Natural killer cell (primary cell): ENCODE results near the gene TULP4. TPM values are rescaled to one million over a fixed set of nuclear protein-coding genes. Genes with fewer than 3 reads are reported as not detected.
"Not testable (repeated sequence)": the region's sequence is repeated elsewhere in the genome, so short reads cannot be mapped to it uniquely, and the experiment has no call there.

Source experiments
- ATAC-seq, 3 donors: fragments of 150-1000 bp in 2 of 3; fragments of 200-7000 bp in 1 of 3; cut with Tn5 transposase; 1 replicate in 1 of 3; 2 replicates in 2 of 3; pipeline ENCODE4 v1.10.0; 2021; ENCODE audit warnings: mild to moderate bottlenecking in 2 of 3, moderate library complexity in 2 of 3
- DNase-seq, 2 donors: peaks; one replicate each; pipeline versions ENCODE4 v3.0.0 to v3.0.0-alpha.2; 2013 to 2021; ENCODE audit warnings: mixed read lengths in 1 of 2
- H3K27ac ChIP-seq: one replicate; pipeline ENCODE4 v1.5.1; 2013; ENCODE audit warnings: mild to moderate bottlenecking, low read length
- H3K27me3 ChIP-seq: one replicate; pipeline ENCODE4 v1.6.1; 2013; ENCODE audit warnings: low read length; ENCODE audit not compliant: control insufficient read depth, insufficient read depth
- H3K36me3 ChIP-seq: one replicate; pipeline ENCODE4 v1.6.1; 2013; ENCODE audit warnings: low read length; ENCODE audit not compliant: control insufficient read depth, insufficient read depth
- H3K4me1 ChIP-seq: one replicate; pipeline ENCODE4 v1.6.1; 2013; ENCODE audit warnings: low read length; ENCODE audit not compliant: control insufficient read depth, insufficient read depth
- H3K4me3 ChIP-seq: one replicate; pipeline ENCODE4 v1.5.1; 2013; ENCODE audit warnings: low read length
- H3K9me3 ChIP-seq: one replicate; pipeline ENCODE4 v1.6.1; 2013; ENCODE audit warnings: low read length; ENCODE audit not compliant: control insufficient read depth, insufficient read depth
- H3K27ac Mint-ChIP-seq, 2 donors: one replicate each; pipeline ENCODE4 v1.8.0; 2022; ENCODE audit warnings: mild to moderate bottlenecking in 2 of 2, mixed read lengths in 2 of 2, moderate library complexity in 1 of 2
- H3K27me3 Mint-ChIP-seq, 2 donors: one replicate each; pipeline ENCODE4 v1.8.0; 2022; ENCODE audit warnings: low read depth in 2 of 2, mixed read lengths in 2 of 2
- H3K36me3 Mint-ChIP-seq: one replicate; pipeline ENCODE4 v1.8.0; 2022; ENCODE audit warnings: mixed read lengths
- H3K4me1 Mint-ChIP-seq, 2 donors: one replicate each; pipeline ENCODE4 v1.8.0; 2022; ENCODE audit warnings: mixed read lengths in 2 of 2
- H3K4me3 Mint-ChIP-seq: one replicate; pipeline ENCODE4 v1.8.0; 2022; ENCODE audit warnings: mild to moderate bottlenecking, moderate library complexity, mixed read lengths
- H3K9me3 Mint-ChIP-seq, 2 donors: one replicate each; pipeline ENCODE4 v1.8.0; 2022; ENCODE audit warnings: mixed read lengths in 2 of 2
- WGBS: methylation state at CpG from one replicate; pipeline ENCODE4 v1.1.7; 2013; ENCODE audit warnings: missing lambda C conversion rate; ENCODE audit not compliant: insufficient coverage; 5-methylcytosine and 5-hydroxymethylcytosine counted together
- intact Hi-C: fragments of 100-400 bp; cut with micrococcal nuclease; formaldehyde crosslinking; loops from one replicate; pipeline ENCODE4 v1.14.2; 2022
- total RNA-seq, 4 donors: library from RNA; stranded (reverse); fragments of 120-200 nt in 1 of 4; gene quantifications; one replicate each; pipeline versions ENCODE4 v1.2.3 to v1.2.4, GENCODE V29; 2013 to 2022
- TF ChIP-seq, protein P1 (sequence below): fragments of 200-600 bp; IDR thresholded peaks from one replicate; pipeline ENCODE4 v1.8.0; 2022; ENCODE audit warnings: antibody characterized with exemption

Gene TULP4
- total RNA-seq, 3 donors from 2014 or later (not counting 1 experiment from before 2014, with no cell fraction given) = 75.2 to 89.5 (median 88.3) TPM

DNA sequence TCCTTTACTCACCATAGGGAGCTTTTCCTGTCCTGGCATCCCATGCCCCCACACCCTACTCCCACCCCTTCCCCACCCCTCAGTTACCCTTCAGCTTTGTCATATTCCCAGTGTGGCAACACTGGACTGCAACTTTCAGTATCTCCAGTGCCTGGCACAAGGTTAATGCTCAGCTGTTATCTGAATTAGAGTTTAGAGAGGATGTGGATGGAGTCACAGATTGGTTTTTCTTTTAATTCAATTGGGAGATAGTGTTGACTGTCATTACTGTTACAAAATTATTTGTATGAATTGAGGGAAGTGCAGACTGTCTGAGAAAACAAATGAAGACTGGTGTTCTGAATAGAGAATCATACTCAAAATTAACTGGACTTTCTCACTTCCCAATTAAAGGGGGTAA lies 89.9 kb downstream of the TULP4 start:
- Mint-ChIP-seq H3K4me1 (peaks cover 14 to 17% of the 10 kb centered on the region in 2 donors), H3K27ac (no peak overlapping the region), H3K36me3 (no peaks in the 10 kb centered on the region), H3K9me3 (no peaks in the 10 kb centered on the region), H3K27me3 (no peaks in the 10 kb centered on the region), H3K4me3 (no peak overlapping the region)
- Histone ChIP-seq H3K27ac (no peak overlapping the region), H3K9me3 (no peaks in the 10 kb centered on the region), H3K4me3 (no peak overlapping the region), H3K27me3 (no peaks in the 10 kb centered on the region), H3K4me1 (no peaks in the 10 kb centered on the region), H3K36me3 (no peaks in the 10 kb centered on the region)
- no peak for ATAC-seq
- intact Hi-C loops = no loop called here
- TF ChIP-seq, protein P1, sequence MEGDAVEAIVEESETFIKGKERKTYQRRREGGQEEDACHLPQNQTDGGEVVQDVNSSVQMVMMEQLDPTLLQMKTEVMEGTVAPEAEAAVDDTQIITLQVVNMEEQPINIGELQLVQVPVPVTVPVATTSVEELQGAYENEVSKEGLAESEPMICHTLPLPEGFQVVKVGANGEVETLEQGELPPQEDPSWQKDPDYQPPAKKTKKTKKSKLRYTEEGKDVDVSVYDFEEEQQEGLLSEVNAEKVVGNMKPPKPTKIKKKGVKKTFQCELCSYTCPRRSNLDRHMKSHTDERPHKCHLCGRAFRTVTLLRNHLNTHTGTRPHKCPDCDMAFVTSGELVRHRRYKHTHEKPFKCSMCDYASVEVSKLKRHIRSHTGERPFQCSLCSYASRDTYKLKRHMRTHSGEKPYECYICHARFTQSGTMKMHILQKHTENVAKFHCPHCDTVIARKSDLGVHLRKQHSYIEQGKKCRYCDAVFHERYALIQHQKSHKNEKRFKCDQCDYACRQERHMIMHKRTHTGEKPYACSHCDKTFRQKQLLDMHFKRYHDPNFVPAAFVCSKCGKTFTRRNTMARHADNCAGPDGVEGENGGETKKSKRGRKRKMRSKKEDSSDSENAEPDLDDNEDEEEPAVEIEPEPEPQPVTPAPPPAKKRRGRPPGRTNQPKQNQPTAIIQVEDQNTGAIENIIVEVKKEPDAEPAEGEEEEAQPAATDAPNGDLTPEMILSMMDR = no peak
- DNase-seq = no peak

DNA sequence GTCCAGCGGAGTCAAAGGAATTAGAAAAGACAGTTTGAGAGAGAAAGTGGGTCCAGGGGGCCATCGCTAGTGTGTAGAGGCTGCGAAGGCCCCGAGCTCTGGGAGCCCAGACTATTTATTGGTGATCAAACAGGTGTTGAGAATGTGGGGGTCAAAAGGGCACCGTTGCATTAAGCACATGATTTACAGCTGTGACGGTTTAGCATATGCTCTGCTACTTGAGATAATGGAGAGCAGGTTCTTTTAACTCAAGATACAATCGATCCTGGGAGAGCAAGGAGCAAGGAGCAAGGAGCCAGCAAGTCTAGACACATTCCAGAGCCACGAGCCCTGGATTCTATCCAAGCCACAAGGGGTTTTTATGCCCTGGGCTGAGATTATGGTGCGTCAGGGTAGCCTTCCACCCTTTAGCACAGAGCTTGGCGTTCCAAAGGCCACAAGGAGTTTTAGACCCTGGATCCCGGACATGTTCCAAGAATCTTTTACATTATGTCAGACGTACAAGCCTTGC lies 93.1 kb downstream of the TULP4 start:
- H3K27me3 Mint-ChIP-seq, H3K27me3 ChIP-seq, H3K4me1 ChIP-seq, H3K27ac Mint-ChIP-seq, H3K36me3 ChIP-seq, DNase-seq, H3K4me3 ChIP-seq, H3K9me3 Mint-ChIP-seq, ATAC-seq, H3K9me3 ChIP-seq, H3K36me3 Mint-ChIP-seq, H3K4me3 Mint-ChIP-seq, H3K27ac ChIP-seq, intact Hi-C loops: not testable (repeated sequence)
- 88% methylated on average over 12 of the region's 12 CpGs for WGBS
- peaks cover 12 to 13% of the 10 kb centered on the region in 2 donors for H3K4me1 Mint-ChIP-seq

DNA sequence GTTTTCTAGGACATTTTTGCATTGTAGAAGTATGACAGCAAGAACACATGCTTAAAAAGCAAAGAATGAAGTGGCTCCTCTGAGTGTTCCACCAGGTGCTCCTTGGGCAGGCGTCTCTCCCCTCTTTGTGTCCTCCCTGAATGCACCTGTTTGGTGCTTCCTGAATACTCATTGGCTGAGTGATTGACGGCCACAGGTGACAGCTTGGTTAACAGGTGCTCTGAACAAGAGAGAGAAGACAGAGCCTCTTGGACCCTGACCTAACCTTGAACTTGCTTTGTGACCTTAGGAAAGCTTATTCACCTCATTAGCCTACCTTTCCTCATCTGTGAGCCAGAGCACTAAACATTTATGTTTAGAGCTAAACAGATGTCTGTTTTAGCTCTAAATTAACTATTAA lies 93.7 kb downstream of the TULP4 start:
- Mint-ChIP-seq H3K36me3 (no peaks in the 10 kb centered on the region), H3K27ac (no peak overlapping the region), H3K4me1 (peaks cover 8 to 11% of the 10 kb centered on the region in 2 donors), H3K4me3 (no peak overlapping the region), H3K27me3 (no peaks in the 10 kb centered on the region), H3K9me3 (no peaks in the 10 kb centered on the region)
- H3K27me3 ChIP-seq = no peaks in the 10 kb centered on the region
- TF ChIP-seq, protein P1 = no peak
- no peak overlapping the region for H3K27ac ChIP-seq
- no peak for ATAC-seq
- no peaks in the 10 kb centered on the region for H3K36me3 ChIP-seq
- no peak for DNase-seq
- intact Hi-C loops = no loop called here
- H3K4me3 ChIP-seq = no peak overlapping the region
- H3K9me3 ChIP-seq = no peaks in the 10 kb centered on the region
- no peaks in the 10 kb centered on the region for H3K4me1 ChIP-seq
- 88% methylated on average over 2 of the region's 2 CpGs for WGBS

DNA sequence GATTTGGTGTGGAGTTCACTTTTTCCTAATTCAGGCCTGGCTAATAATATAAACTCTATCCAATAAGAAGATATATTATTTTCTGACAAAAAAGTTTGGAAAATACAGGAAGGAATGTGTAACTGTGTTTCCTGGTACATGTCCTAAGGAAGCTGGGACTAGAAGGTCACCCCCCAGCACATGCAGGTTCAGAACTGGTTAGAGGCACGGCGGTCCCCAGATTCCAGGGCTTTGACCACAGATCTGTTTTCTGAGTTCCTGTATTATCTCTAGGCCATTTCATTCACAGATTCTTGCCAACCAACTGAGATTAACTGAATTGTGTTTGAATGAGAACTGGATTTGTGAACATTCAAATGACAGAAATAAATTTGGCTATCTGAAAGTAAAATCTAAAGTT lies 94.5 kb downstream of the TULP4 start:
- TF ChIP-seq, protein P1 = no peak
- Histone ChIP-seq H3K4me3 (no peak overlapping the region), H3K36me3 (no peaks in the 10 kb centered on the region), H3K4me1 (no peaks in the 10 kb centered on the region), H3K27me3 (no peaks in the 10 kb centered on the region), H3K27ac (no peak overlapping the region), H3K9me3 (no peaks in the 10 kb centered on the region)
- DNase-seq = no peak
- Mint-ChIP-seq H3K36me3 (no peaks in the 10 kb centered on the region), H3K27me3 (no peaks in the 10 kb centered on the region), H3K27ac (no peak overlapping the region), H3K9me3 (no peaks in the 10 kb centered on the region), H3K4me3 (no peak overlapping the region), H3K4me1 (peaks cover 8 to 11% of the 10 kb centered on the region in 2 donors)
- 73% methylated on average over 2 of the region's 2 CpGs for WGBS
- no peak for ATAC-seq
- intact Hi-C loops = no loop called here
